GM19467 (cell line): ENCODE results near the gene MRPS6.

ENCODE experiments used
- ATAC-seq: cut with Tn5 transposase; IDR thresholded peaks from one replicate; pipeline ENCODE4 v1.9.1; 2021; ENCODE audit warnings: mild to moderate bottlenecking, moderate library complexity; ENCODE audit not compliant: unreplicated experiment

MRPS6 gene

DNA sequence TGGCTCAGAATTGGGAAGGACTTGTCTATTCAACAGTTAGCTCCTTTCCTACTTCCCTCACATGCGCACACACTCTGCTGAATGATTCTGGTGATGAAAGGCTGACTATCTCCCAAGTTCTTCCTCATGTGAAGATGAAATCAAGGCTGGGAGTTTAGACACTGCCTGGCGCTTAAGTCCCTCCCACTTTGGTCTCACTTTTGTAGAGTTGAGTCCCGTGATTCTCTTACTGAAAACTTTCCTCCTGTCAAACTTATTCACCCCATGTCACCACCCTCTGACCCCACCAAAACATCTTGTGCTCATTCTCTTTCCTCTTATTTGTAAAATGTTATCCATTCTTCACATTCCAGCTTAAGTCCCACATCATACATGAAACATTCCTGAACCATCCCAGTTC, 8.4 kb upstream of the MRPS6 start:
- no peak for ATAC-seq

DNA sequence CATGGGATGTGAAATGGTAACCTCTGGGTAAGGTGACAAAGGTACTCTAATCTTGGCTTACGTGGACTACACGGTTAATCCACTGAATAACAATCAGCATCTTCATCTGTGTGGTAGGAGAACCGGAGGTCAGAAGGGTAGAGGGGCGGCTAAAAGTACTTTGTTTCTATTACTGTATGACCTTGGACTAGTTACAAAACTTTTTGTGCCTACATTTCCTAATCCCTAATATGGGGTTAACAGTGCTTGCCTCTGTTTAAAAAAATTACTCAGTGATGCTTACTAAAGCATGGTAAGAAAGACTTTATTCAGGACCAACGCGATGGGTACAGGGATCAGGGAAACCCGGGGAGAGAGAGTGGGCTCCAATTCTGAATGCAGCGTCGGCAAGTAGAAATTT, 1.7 kb upstream of the MRPS6 start:
- ATAC-seq = no peak

DNA sequence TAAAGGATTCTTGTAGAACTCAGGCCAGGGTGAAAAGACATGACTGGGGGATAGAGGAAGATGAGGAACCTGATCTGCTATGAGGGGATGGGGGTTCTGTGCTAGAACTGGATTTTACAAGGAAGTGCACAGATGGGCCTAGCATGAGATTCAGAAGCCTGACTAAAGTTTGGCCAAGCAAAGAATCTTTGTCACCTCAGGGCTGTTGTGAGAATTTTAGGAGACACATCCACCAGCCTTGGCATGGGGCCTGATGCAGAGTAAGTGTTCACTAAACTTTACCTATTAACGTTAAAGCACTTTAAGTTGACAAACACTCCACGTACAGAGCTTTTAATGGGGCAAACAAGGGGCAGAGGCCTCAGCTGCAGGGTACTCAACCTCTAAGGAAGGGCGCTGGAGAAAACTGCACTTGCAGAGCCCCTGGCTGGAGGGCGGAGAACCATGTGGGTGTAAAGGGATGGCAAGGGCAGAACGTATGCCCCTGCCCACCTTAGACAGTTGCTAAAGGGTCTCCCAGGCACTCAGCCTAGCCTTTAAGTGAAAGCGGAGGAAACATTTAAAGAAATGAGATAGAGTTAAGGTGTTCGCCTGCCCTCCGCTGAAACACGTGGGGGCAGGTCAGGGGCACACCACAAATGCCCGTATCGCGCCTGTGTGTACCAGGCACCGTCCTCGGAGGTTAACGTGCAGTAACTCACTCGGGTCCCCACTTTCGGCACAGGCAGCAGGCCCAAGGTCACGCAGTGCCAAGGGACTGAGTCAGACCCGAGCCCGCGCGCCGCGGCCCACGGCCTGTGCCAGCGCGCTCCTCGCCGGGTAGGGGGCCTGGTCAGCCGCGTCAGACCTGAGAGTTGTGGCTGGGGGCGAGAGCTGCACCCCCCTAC, 990 bp upstream of the MRPS6 start:
- ATAC-seq = no peak

GRCh38 chr21:34073749-34074282, 438 bp downstream of the MRPS6 start:
- peak; percentile 38 for ATAC-seq

DNA sequence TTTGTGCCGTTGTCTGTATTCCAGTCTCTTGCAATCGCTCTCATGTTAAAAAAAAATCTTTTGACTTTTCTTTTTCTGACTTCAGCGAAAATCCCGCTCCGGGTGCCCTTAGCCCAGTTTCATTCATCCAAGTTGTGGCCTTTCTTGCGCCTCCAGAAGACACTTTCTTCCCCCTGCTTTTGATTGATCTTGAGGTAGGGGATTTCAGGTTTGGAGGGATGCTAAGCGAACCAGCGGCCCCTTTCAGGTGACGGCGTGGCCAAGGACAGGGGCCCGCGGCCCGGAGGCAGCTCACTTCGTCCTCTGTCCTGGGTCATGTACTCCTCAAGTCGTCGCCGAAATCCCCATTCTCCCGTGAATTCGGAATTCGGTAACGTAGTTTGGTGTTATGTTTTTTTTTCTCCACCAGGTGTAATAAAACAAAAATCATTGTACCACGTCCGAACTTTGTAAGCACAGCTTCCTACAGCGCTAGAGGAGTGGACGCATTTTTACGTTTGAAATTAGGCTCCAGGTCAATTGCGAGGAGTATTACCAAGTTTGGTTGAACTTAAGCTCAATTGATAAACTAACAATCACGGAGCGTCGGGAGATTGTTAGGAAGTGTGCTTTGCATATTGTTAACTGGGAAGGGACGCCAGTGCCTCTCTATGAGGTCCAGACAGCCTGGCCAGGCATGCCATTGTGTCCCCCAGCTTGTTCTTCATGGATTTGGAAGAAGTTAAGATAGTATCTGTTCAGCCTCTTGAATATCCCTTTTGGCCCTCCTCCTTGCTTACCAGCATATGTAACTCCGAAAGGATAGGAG, 1.1 kb downstream of the MRPS6 start:
- ATAC-seq = no peak

DNA sequence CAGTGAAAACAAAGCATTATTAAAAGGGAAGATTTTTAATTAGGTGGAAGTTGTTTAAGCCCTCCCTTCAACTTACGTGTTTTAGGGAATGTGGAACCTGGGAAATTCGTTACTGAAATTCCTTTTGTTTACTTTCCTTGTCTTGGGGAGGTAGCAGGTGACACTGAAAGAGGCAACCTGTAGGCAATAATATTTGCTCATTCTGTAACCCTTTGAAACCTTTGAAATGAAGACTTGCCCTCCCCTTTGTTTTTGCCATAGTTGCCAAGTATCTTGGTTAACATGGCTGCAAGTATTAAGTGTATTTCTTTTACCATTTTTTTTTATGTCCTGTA, 1.7 kb downstream of the MRPS6 start:
- ATAC-seq = no peak

GRCh38 chr21:34075760-34076660, 2.6 kb downstream of the MRPS6 start:
- no peak for ATAC-seq

GRCh38 chr21:34076835-34077234, 3.5 kb downstream of the MRPS6 start:
- no peak for ATAC-seq

- ATAC-seq = no peak
Measured at GRCh38 chr21:34077888-34078287, 4.5 kb downstream of the MRPS6 start.

GRCh38 chr21:34078915-34079314, 5.5 kb downstream of the MRPS6 start:
- ATAC-seq = no peak

DNA sequence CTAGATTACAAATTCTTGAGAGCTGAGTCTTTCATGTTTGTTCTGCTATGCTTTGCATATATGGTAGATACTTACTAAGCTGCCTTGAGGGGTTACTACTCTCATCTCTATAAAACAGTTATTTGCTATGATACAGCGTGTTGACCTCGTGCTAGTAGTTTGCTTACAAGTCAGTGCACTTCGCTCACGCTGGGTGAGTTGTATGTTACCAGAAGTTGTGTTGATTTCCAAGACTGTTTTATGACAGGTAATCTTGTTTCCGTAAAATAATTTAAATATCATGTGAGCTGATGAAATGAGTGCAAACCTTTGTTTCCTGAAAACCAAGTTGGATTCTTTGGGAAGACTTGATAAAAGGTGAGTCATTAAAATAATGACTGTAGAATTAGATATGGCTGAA, 7.3 kb downstream of the MRPS6 start:
- no peak for ATAC-seq

DNA sequence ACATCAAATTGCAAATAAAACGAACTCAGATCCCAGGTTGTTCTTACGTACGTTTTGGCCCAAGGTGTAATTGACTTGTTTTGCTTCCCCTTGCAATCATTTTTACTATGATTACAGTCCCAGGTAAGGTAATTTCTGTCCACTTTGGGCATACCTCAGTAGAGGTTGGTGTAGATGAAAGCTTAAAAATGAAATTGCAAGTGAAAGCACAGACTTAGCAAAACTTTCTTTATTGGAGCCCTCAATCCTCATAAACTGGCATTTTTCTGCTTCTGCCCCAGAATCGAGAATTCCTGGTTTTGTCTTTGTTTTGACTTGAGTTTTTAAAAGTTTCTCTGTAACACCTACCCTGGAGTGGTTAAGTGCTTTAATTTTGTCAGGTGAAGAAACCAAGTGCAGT, 9.4 kb downstream of the MRPS6 start:
- ATAC-seq = no peak

- ATAC-seq = no peak
Measured at GRCh38 chr21:34083357-34083756, 10.0 kb downstream of the MRPS6 start.

DNA sequence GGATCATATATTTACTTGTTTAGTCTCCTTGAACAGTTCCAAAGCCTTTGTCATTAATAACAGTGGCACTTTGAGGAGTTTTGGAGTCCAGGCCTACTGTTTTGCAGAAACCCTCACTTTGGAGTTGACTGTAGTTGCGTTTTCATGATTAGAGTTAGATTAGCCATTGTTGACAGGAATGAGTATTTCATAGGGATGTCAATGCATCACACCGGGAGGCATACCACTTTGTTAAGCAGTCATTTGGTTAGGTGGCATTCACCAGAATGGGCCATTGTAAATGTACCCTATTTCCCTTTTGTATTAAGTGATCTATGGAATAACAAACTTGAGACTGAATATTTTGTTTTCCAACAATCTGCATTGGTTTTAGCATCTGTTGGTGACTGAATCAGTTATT, 11.8 kb downstream of the MRPS6 start:
- ATAC-seq = no peak

GRCh38 chr21:34086887-34087306, 13.5 kb downstream of the MRPS6 start:
- ATAC-seq = no peak

DNA sequence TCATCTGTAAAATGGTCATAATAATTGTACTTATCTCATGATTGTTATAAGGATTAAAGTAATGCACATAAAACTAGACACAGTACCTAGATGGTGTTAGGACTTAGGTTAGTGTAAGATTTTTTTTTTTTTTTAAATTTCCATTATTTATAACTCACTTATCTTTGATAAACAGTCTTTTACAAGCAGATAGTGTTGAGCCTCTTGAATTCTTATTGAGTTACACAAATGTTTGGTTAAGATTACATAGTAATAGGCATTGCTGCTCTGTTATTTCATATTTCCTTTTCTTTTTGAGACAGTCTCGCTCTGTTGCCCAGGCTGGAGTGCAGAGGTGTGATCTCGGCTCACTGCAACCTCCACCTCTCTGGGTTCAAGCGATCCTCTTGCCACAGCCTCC, 15.4 kb downstream of the MRPS6 start:
- no peak for ATAC-seq

DNA sequence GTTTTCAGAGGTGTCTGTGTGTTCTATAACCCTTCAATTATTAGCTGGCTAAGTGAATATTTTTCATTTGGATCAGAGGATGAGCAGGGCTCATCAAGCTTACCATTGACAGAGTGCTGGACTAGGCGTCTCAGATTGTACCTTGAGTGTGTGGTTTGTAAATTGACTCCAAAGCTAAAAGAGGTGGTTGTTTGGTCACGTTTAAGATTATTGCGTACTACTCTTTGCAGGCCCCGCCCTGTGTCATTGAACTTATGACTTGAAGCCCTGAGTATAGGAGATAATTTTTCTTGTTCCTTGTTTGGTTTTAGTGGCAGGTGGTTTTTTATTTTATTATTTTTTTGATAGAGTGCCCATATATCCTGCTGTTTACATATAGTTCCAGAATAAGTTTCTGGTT, 17.7 kb downstream of the MRPS6 start:
- no peak for ATAC-seq

DNA sequence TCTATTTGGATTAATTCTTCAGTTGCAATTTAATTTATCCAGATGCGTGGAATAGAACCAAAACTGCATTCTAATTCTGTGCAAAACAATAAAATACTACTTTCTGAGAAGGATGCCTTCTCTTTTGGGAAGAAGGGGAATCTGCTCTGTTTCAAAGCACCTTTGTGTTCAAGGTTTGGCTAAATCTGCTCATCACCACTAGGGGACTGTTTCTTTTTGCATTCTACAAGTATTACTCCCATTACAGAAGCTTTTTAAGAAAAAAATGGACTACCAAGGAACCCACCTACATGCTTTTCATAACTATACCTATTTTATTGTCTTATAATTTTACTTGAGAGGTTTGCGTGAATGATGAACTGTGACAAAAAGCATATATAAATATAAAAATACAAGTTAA, 18.2 kb downstream of the MRPS6 start:
- ATAC-seq = no peak

DNA sequence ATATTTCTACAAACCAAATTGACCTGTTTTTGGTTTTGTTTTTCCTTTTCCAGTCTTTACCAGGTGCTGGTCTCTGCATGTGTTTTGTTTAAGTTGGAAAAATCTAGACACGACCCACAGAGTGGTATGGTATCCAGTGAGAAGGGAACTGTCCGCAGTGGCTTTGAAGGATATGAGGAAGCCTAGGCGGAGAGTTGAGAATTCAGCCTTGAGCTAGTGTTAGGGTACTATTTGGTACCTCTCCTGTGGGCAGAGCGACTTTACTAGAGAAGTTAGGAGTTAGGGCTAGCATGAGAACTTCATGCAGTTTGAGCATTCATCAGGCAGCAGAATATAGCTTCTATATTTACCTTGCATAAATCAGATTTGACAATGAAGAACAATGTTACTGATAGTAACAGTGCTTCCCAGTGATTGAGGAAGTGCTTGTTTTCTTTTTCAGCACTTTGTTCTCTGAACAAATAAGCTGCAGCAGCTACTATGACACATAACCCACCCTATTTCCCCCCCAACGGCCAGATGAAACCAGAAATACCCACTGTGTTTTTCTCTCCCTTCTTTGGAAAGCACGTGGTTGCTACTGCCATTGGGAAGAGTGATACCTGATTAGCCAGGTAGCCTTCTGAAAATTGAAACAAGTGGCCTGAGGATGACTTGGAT, 19.0 kb downstream of the MRPS6 start:
- no peak for ATAC-seq

DNA sequence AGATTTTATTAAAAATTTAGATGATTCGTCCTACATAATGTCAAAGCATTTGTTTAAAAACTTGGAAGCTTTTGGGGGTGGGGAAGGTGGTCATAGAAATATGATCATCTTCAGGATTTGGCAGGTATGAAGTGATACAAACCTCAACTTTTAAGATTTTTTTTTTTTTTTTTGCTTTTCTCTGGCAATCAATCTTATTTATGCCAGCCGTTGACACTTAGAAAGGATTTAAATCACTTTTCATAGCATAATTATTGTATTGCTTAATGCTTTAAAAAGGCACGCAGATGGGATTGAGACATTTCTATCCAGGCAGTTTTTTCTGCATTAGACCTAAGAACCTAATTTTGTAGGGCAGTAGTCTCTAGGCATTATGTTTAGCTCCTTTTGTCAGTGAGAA, 19.7 kb downstream of the MRPS6 start:
- no peak for ATAC-seq
